Stimulated activated naive CD8-positive, alpha-beta T cell treated with anti-CD3 and anti-CD28 coated beads, Interleukin-15, Interleukin-2, amounts not matched to agents 100 U/mL and 50 U/mL, for 24 hours (primary cell): Measurements from ENCODE around the gene OPRD1.

ENCODE experiments used
- ATAC-seq: fragments of 150-1000 bp; cut with Tn5 transposase; one replicate; pipeline ENCODE4 v1.10.0; 2021
- DNase-seq: peaks from one replicate; pipeline ENCODE4 v3.0.0; 2021

The OPRD1 gene

GRCh38 chr1:28910379-28911115 is 98.6 kb downstream of the OPRD1 start:
- DNase-seq (no peak), ATAC-seq (no peak)

- DNase-seq: no peak
- no peak for ATAC-seq
Observed at GRCh38 chr1:28913786-28914227, 101.8 kb downstream of the OPRD1 start.

- DNase-seq (peak; percentile 95), ATAC-seq (peak; percentile 94)
Observed at GRCh38 chr1:28914228-28915030, 102.5 kb downstream of the OPRD1 start, which contains the start of gene EPB41. TSS of gene EPB41 (plus strand) at chr1:28914569. CDS start at chr1:28987438, 72,869 bp downstream.

GRCh38 chr1:28915031-28915895 is 103.3 kb downstream of the OPRD1 start:
- DNase-seq (peak; percentile 51), ATAC-seq (peak; percentile 8)

GRCh38 chr1:28917757-28918118 is 105.8 kb downstream of the OPRD1 start:
- ATAC-seq (peak; percentile 21), DNase-seq (peak; percentile 25)
